ENCODE data around the gene SF3B2. TPM values are rescaled to one million over a fixed set of nuclear protein-coding genes. Genes with fewer than 3 reads are reported as not detected.

SF3B2 gene
- total RNA-seq, 1 experiment from 2014 or later, result 237 TPM

DNA sequence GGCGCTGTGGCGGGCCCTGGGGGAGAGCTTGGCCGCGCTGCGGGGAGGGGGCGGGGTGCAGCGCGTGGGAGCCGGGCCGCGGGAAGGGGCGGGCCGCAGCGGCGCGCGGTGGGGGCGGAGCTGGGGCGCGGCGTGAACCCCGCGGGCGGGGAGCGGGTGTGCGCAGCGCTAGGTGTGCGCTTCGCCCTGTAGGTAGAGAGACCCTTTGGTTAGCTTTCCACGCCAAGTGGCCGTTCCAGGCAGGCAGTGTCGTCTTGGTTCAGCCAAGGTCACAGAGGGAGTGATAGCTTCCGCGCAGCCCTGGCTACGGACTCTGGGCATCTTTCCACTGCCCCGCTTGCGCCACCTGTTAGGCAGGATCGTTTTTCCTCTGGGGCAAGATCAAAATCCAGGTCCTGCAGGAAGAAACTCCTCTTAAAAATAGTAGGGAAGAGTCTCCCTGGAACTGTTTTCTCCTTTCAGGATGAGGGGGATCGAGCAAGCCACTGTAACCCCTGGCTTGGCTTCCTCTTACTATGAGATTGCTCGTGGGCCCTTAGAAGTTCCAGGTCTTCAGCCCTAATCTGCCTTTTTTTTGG is 49.4 kb upstream of the SF3B2 start:
- Histone ChIP-seq H3K4me2 (ENCODE audit: insufficient read depth, insufficient read length, low read length) (peak overlapping the region; percentile 98), H2BK15ac (ENCODE audit: low read depth, low read length) (no peak overlapping the region), H3K9me3 (ENCODE audit: control insufficient read depth, low read depth, low read length) (no peaks in the 10 kb centered on the region), H2AFZ (ENCODE audit: low read length) (no peak overlapping the region), H3K23me2 (ENCODE audit: insufficient read length, low read depth, low read length, poor library complexity, severe bottlenecking) (peaks cover 12% of the 10 kb centered on the region), H3K9ac (ENCODE audit: extremely low read depth, insufficient read length, low read length) (peak overlapping the region; percentile 72), H4K91ac (ENCODE audit: insufficient read length, low read depth, low read length) (no peak overlapping the region), H3K79me1 (ENCODE audit: insufficient read depth, low read depth, low read length, poor library complexity, severe bottlenecking) (no peaks in the 10 kb centered on the region), H3K18ac (ENCODE audit: insufficient read length, low read depth, low read length) (no peak overlapping the region), H3K56ac (ENCODE audit: insufficient read length, low read depth, low read length) (no peak overlapping the region), H3K27ac (ENCODE audit: insufficient read length, low read depth, low read length) (no peak overlapping the region), H3K14ac (ENCODE audit: insufficient read depth, low read length) (peak overlapping the region; percentile 80), H2BK12ac (ENCODE audit: insufficient read length, low read depth, low read length) (no peak overlapping the region), H4K5ac (ENCODE audit: insufficient read length, low read depth, low read length) (no peak overlapping the region), H3T11ph (ENCODE audit: low read length) (no peak overlapping the region), H3K4ac (ENCODE audit: low read depth, low read length) (no peak overlapping the region), H2BK5ac (ENCODE audit: insufficient read length, low read length) (no peak overlapping the region), H3K27me3 (ENCODE audit: insufficient read depth, low read length) (no peaks in the 10 kb centered on the region), H2BK20ac (ENCODE audit: low read depth, low read length, poor library complexity, severe bottlenecking) (no peak overlapping the region), H3K23ac (ENCODE audit: insufficient read length, low read depth, low read length) (no peak overlapping the region), H2BK120ac (ENCODE audit: low read depth, low read length, poor library complexity, severe bottlenecking) (no peak overlapping the region), H3K79me2 (ENCODE audit: insufficient read depth, low read length) (peaks cover 8% of the 10 kb centered on the region; the same call in 1 of the 2 replicates), H4K20me1 (ENCODE audit: control insufficient read depth, insufficient read depth, insufficient read length) (no peaks in the 10 kb centered on the region), H2AK5ac (ENCODE audit: insufficient read length, low read length) (no peak overlapping the region), H3K4me1 (ENCODE audit: insufficient read depth, low read length) (no peaks in the 10 kb centered on the region), H4K8ac (replicated peaks; ENCODE audit: insufficient read length, low read depth, low read length) (no peak overlapping the region)
- TF ChIP-seq, protein P1, sequence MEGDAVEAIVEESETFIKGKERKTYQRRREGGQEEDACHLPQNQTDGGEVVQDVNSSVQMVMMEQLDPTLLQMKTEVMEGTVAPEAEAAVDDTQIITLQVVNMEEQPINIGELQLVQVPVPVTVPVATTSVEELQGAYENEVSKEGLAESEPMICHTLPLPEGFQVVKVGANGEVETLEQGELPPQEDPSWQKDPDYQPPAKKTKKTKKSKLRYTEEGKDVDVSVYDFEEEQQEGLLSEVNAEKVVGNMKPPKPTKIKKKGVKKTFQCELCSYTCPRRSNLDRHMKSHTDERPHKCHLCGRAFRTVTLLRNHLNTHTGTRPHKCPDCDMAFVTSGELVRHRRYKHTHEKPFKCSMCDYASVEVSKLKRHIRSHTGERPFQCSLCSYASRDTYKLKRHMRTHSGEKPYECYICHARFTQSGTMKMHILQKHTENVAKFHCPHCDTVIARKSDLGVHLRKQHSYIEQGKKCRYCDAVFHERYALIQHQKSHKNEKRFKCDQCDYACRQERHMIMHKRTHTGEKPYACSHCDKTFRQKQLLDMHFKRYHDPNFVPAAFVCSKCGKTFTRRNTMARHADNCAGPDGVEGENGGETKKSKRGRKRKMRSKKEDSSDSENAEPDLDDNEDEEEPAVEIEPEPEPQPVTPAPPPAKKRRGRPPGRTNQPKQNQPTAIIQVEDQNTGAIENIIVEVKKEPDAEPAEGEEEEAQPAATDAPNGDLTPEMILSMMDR (conservative IDR thresholded peaks at IDR 0.05), result peak; percentile 12; the same call in 1 of the 3 replicates
- Mint-ChIP-seq H3K4me1 (peaks cover 22 to 26% of the 10 kb centered on the region in 2 experiments), H3K9me3 (no peaks in the 10 kb centered on the region), H3K27me3 (ENCODE audit: low read depth) (no peaks in the 10 kb centered on the region), H3K27ac (peak overlapping the region; percentile 91 to 100 (median 100); a peak in 6 of 7 replicates), H3K36me3 (ENCODE audit: insufficient read depth in 1 of 3, low read depth in 3 of 3) (peaks cover 38 to 64% (median 54%) of the 10 kb centered on the region in 3 experiments), H3K4me3 (peak overlapping the region; percentile 99 to 100)
- no CpG with 5 or more reads among the region's 40 CpGs for WGBS (ENCODE audit: extremely low coverage, insufficient read length, low lambda C conversion rate)
- peak; percentile 34 for DNase-seq
